HepG2 (cell line): Measurements from ENCODE around the gene FITM1. TPM values are rescaled to one million over a fixed set of nuclear protein-coding genes. Genes with fewer than 3 reads are reported as not detected.

Source experiments
- ATAC-seq: fragments of 200-7000 bp; cut with Tn5 transposase; 3 replicates; pipeline ENCODE4 v1.9.1; 2020; ENCODE audit warnings: mild to moderate bottlenecking, moderate library complexity
- BruUV-seq: library from RNA; stranded (reverse); fragments of 400-500 nt; replicated peaks from 2 replicates; lab custom pipeline; 2021; lab: Mats Ljungman, UMichigan
- CTCF ChIA-PET: fragments of 300-600 bp; formaldehyde crosslinking; extraction: SDS; loops from one replicate; lab custom pipeline; 2021; ENCODE audit warnings: low total read pairs, inconsistent platforms, low intra/inter-chr PET ratio; lab: Yijun Ruan, JAX
- POLR2A ChIA-PET: fragments of 350-600 bp; sonication (Branson Sonifier 250); formaldehyde crosslinking; loops from one replicate; lab custom pipeline; 2020; ENCODE audit warnings: antibody characterized with exemption, inconsistent platforms; lab: Yijun Ruan, JAX
- DNase-seq: peaks from one replicate; pipeline ENCODE4 v3.0.0-alpha.2; 2015; ENCODE audit warnings: low spot score
- FAIRE-seq: peaks from 3 replicates; lab custom pipeline; 2011; peaks lifted over from hg19 to GRCh38; lab: Jason Lieb, UNC
- H2AFZ ChIP-seq: one replicate; pipeline ENCODE4 v1.6.1; 2011; ENCODE audit warnings: low read length, inconsistent platforms
- H3K27ac ChIP-seq: fragments of 300-600 bp; 3 replicates; pipeline ENCODE4 v1.8.0; 2011; ENCODE audit warnings: mixed run types, mild to moderate bottlenecking, mixed read lengths, low read length, inconsistent platforms; ENCODE audit not compliant: insufficient read depth; ENCODE audit errors: extremely low read length
- H3K27me3 ChIP-seq, 2 experiments: fragments of 200-600 bp in 1 of 2; 2 replicates in 1 of 2; 3 replicates in 1 of 2; pipeline versions ENCODE4 v1.6.0 to v1.8.0; 2011; ENCODE audit warnings: low read length in 2 of 2, mild to moderate bottlenecking in 2 of 2, moderate library complexity in 2 of 2, inconsistent platforms in 1 of 2; ENCODE audit not compliant: insufficient read depth in 2 of 2, control insufficient read depth in 1 of 2
- H3K36me3 ChIP-seq, 2 experiments: fragments of 200-600 bp in 1 of 2; replicated peaks in 1 of 2; 2 replicates in 1 of 2; 3 replicates in 1 of 2; pipeline versions ENCODE4 v1.5.1 to v1.8.0; 2011; ENCODE audit warnings: low read length in 2 of 2, inconsistent platforms in 1 of 2; ENCODE audit not compliant: insufficient read depth in 2 of 2, control insufficient read depth in 1 of 2
- H3K4me1 ChIP-seq: 2 replicates; pipeline ENCODE4 v1.5.1; 2012; ENCODE audit warnings: low read length, inconsistent platforms; ENCODE audit not compliant: insufficient read depth
- H3K4me2 ChIP-seq: 2 replicates; pipeline ENCODE4 v1.6.0; 2011; ENCODE audit warnings: low read depth, low read length, inconsistent platforms
- H3K4me3 ChIP-seq, 3 experiments: fragments of 200-600 bp in 1 of 3; sonication (generic), shearing (Covaris generic) in 1 of 3; replicated peaks in 1 of 3; 2 replicates each; pipeline ENCODE4 v1.5.1; 2011 to 2016; ENCODE audit warnings: low read length in 3 of 3, inconsistent platforms in 2 of 3, low read depth in 2 of 3, mild to moderate bottlenecking in 2 of 3, control low read depth in 1 of 3, mixed read lengths in 1 of 3; ENCODE audit not compliant: insufficient read depth in 1 of 3
- H3K79me2 ChIP-seq: one replicate; pipeline ENCODE4 v1.6.1; 2011; ENCODE audit warnings: low read length, inconsistent platforms; ENCODE audit not compliant: insufficient read depth
- H3K9ac ChIP-seq: 2 replicates; pipeline ENCODE4 v1.6.0; 2011; ENCODE audit warnings: mild to moderate bottlenecking, low read depth, low read length, inconsistent platforms; ENCODE audit not compliant: insufficient read depth
- H3K9me3 ChIP-seq: 2 replicates; pipeline ENCODE4 v1.5.1; 2012; ENCODE audit warnings: mild to moderate bottlenecking, low read length
- H4K20me1 ChIP-seq: 2 replicates; pipeline ENCODE4 v1.6.0; 2011; ENCODE audit warnings: inconsistent platforms, mild to moderate bottlenecking, low read length, moderate library complexity; ENCODE audit not compliant: insufficient read depth
- CHD4 ChIP-seq: fragments of 200-600 bp; sonication (generic); IDR thresholded peaks from 2 replicates; pipeline ENCODE4 v1.7.0; 2017; ENCODE audit warnings: mild to moderate bottlenecking, low read length, borderline replicate concordance
- EP300 ChIP-seq, 3 experiments: sonication (generic) in 1 of 3; formaldehyde crosslinking in 1 of 3; IDR thresholded peaks; 2 replicates each; pipeline versions ENCODE4 v1.5.1 to v1.6.1; 2011 to 2020; ENCODE audit warnings: low read depth in 2 of 3, low read length in 2 of 3, borderline replicate concordance in 1 of 3, improper control_type of control experiment in 1 of 3, mild to moderate bottlenecking in 1 of 3, missing genetic modification reagents in 1 of 3, moderate library complexity in 1 of 3
- HMGXB4 ChIP-seq, 2 experiments: sonication (generic) in 1 of 2; formaldehyde crosslinking in 1 of 2; IDR thresholded peaks; 2 replicates each; pipeline versions ENCODE4 v1.4.0 to v1.6.1; 2018 to 2020; ENCODE audit warnings: missing genetic modification reagents in 2 of 2, borderline replicate concordance in 1 of 2, low read depth in 1 of 2, mild to moderate bottlenecking in 1 of 2, missing biosample characterization in 1 of 2
- HOXA5 ChIP-seq: sonication (generic); formaldehyde crosslinking; IDR thresholded peaks from 2 replicates; pipeline ENCODE4 v1.4.0; 2020; ENCODE audit warnings: missing genetic modification reagents
- MED8 ChIP-seq: sonication (generic); formaldehyde crosslinking; IDR thresholded peaks from 2 replicates; pipeline ENCODE4 v1.8.1; 2023; ENCODE audit warnings: mild to moderate bottlenecking, missing genetic modification reagents; ENCODE audit not compliant: insufficient replicate concordance
- MZF1 ChIP-seq: sonication (generic); formaldehyde crosslinking; IDR thresholded peaks from 2 replicates; pipeline ENCODE4 v1.8.1; 2023; ENCODE audit warnings: mild to moderate bottlenecking, missing genetic modification reagents, borderline replicate concordance
- SAP130 ChIP-seq: IDR thresholded peaks from 2 replicates; pipeline ENCODE4 v1.6.1; 2016; ENCODE audit warnings: low read depth
- SNAPC2 ChIP-seq: sonication (generic); formaldehyde crosslinking; IDR thresholded peaks from 2 replicates; pipeline ENCODE4 v1.8.1; 2022; ENCODE audit warnings: mild to moderate bottlenecking, missing genetic modification reagents
- ZBTB20 ChIP-seq: sonication (generic); formaldehyde crosslinking; IDR thresholded peaks from 2 replicates; pipeline ENCODE4 v1.8.1; 2023; ENCODE audit warnings: missing genetic modification reagents, low read depth, mild to moderate bottlenecking, borderline replicate concordance
- ZFP36L2 ChIP-seq: sonication (generic); formaldehyde crosslinking; IDR thresholded peaks from 2 replicates; pipeline ENCODE4 v1.4.0; 2020; ENCODE audit warnings: missing genetic modification reagents
- ZNF543 ChIP-seq: sonication (generic); formaldehyde crosslinking; IDR thresholded peaks from 2 replicates; pipeline ENCODE4 v1.4.0; 2020; ENCODE audit warnings: mild to moderate bottlenecking, missing genetic modification reagents
- ZNF598 ChIP-seq: sonication (generic); formaldehyde crosslinking; IDR thresholded peaks from 2 replicates; pipeline ENCODE4 v1.5.1; 2020; ENCODE audit warnings: mild to moderate bottlenecking, missing genetic modification reagents, borderline replicate concordance
- ZNF629 ChIP-seq: sonication (generic); formaldehyde crosslinking; conservative IDR thresholded peaks from 2 replicates; pipeline ENCODE4 v1.5.0; 2020; ENCODE audit warnings: missing genetic modification reagents
- ZNF720 ChIP-seq: sonication (generic); formaldehyde crosslinking; IDR thresholded peaks from 2 replicates; pipeline ENCODE4 v1.4.0; 2020; ENCODE audit warnings: missing genetic modification reagents
- WGBS: methylation state at CpG from one replicate; pipeline ENCODE4 v1.1.6; 2017; ENCODE audit warnings: low lambda C conversion rate; 5-methylcytosine and 5-hydroxymethylcytosine counted together
- in situ Hi-C: cut with HindIII; loops from 2 replicates; pipeline ENCODE4 v1.10.0; 2017; ENCODE audit warnings: low pct_unique_long_range_greater_than_20kb; ENCODE audit not compliant: extremely low pct_ligation_motif_present
- intact Hi-C: fragments of 100-400 bp; cut with micrococcal nuclease; formaldehyde crosslinking; loops from one replicate; pipeline ENCODE4 v1.10.0; 2022; ENCODE audit not compliant: unreplicated experiment
- polyA plus RNA-seq, 8 experiments: library from polyadenylated mRNA; depleted of rRNA in 3 of 8; stranded (reverse) in 7 of 8; unstranded in 1 of 8; fragments of >200 nt; fragmentation: Illumina TruSeq in 4 of 8; extraction: Trizol in 4 of 8; gene quantifications; 2 replicates each; pipeline versions ENCODE4 v1.2.1 to v1.2.3, GENCODE V29; 2011 to 2016; ENCODE audit warnings: low read depth in 4 of 8, missing spikeins in 1 of 8, mixed read lengths in 1 of 8; ENCODE audit not compliant: insufficient read depth in 1 of 8
- total RNA-seq, 5 experiments: library from RNA; depleted of rRNA; stranded (reverse); fragments of >200 nt; fragmentation: Illumina TruSeq; extraction: Trizol; gene quantifications; 2 replicates each; pipeline ENCODE4 v1.2.3, GENCODE V29; 2016; ENCODE audit warnings: low read depth in 1 of 5

Gene FITM1
- total and polyA plus RNA-seq, 2 of the 13 experiments (the other 11 are each of a cell fraction or from before 2014, with no cell fraction given) = 2.7 to 5.8 TPM

GRCh38 chr14:24133735-24134134, 3.3 kb downstream of the FITM1 start:
- Histone ChIP-seq H3K36me3 (peaks cover 9 to 16% of the 10 kb centered on the region in 2 experiments), H4K20me1 (peaks cover 4% of the 10 kb centered on the region; the same call in 1 of the 2 replicates), H3K79me2 (peaks cover 20% of the 10 kb centered on the region), H3K27me3 (no peaks in the 10 kb centered on the region; a peak in 1 of 5 replicates), H2AFZ (no peak overlapping the region), H3K27ac (no peak overlapping the region), H3K9ac (no peak overlapping the region), H3K4me3 (no peak overlapping the region), H3K9me3 (no peaks in the 10 kb centered on the region), H3K4me1 (peaks cover 70% of the 10 kb centered on the region), H3K4me2 (no peak overlapping the region)
- BruUV-seq = no TSS peak
- TF ChIP-seq CHD4 (peak; percentile 45; the same call in 1 of the 2 replicates), ZNF629 (CRISPR knock-in tag) (peak; percentile 90), MED8 (CRISPR knock-in tag) (no peak)
- ChIA-PET CTCF (no interaction called here), POLR2A (interaction anchor here (2.0 to 22.7 kb wide), 4 partner anchors 7 to 39 kb away, joined by 9 to 977 read pairs (median 248); partner anchors contain the start of genes DCAF11, EMC9, NRL and PCK2)
- WGBS = over 99% methylated on average over 1 of the region's 1 CpG
- no peak for FAIRE-seq
- DNase-seq = no peak
- in situ Hi-C loops (loop anchor here (25.0 kb wide), 1 partner anchor 821 kb away; the partner anchor contains the start of genes BCL2L2, PABPN1 and PPP1R3E), intact Hi-C loops (no loop called here)
- no peak for ATAC-seq

- peaks cover 69% of the 10 kb centered on the region for H3K4me1 ChIP-seq
- peak overlapping the region; percentile 94 for H3K9ac ChIP-seq
- peaks cover 17 to 25% of the 10 kb centered on the region in 2 experiments for H3K36me3 ChIP-seq
- peak overlapping the region; percentile 100 for H3K4me2 ChIP-seq
- H2AFZ ChIP-seq = peak overlapping the region; percentile 62
- in situ Hi-C loops = loop anchor here (25.0 kb wide), 1 partner anchor 823 kb away; the partner anchor contains the start of genes BCL2L2, PABPN1 and PPP1R3E
- peaks cover 37% of the 10 kb centered on the region for H3K79me2 ChIP-seq
- under 1% methylated on average over 9 of the region's 9 CpGs for WGBS
- DNase-seq (no peak), FAIRE-seq (no peak), ATAC-seq (no peak)
- H4K20me1 ChIP-seq = peaks cover 11% of the 10 kb centered on the region
- H3K4me3 ChIP-seq = peak overlapping the region; percentile 91 to 98 (median 93)
- ChIA-PET CTCF (interaction anchor here (1.0 to 2.1 kb wide), 2 partner anchors 21 to 25 kb away, joined by 3 to 6 read pairs; partner anchors contain the start of genes DCAF11, IRF9 and NRL), POLR2A (interaction anchor here (0.8 to 22.7 kb wide), 37 partner anchors 9 to 1158 kb away, joined by 3 to 977 read pairs (median 5); partner anchors contain the start of genes ACIN1, C14orf119, CARMIL3 and CHMP4A)
- intact Hi-C loops = no loop called here
- H3K27ac ChIP-seq = peak overlapping the region; percentile 66
- no peaks in the 10 kb centered on the region; a peak in 1 of 5 replicates for H3K27me3 ChIP-seq
- no peaks in the 10 kb centered on the region for H3K9me3 ChIP-seq
- BruUV-seq = no TSS peak
- TF ChIP-seq ZNF720 (CRISPR knock-in tag) = 0 out of 2 replicates have a peak, but pooled peaks have one; percentile 13
- peak; percentile 87; the same call in 1 of the 2 replicates for TF ChIP-seq MZF1 (CRISPR knock-in tag)
- TF ChIP-seq HMGXB4 (CRISPR knock-in tag; IDR thresholded peaks at IDR 0.05; ENCODE audit: borderline replicate concordance in 1 of 2, low read depth in 1 of 2) = no peak
- TF ChIP-seq ZBTB20 (CRISPR knock-in tag) = peak; percentile 51; the same call in 1 of the 2 replicates
- TF ChIP-seq SAP130 (CRISPR knock-in tag) = no peak
- TF ChIP-seq SNAPC2 (CRISPR knock-in tag) = peak; percentile 3; the same call in 1 of the 2 replicates
- peak; percentile 19; the same call in 1 of the 2 replicates for TF ChIP-seq HOXA5 (CRISPR knock-in tag)
- TF ChIP-seq ZNF543 = no peak
- no peak for TF ChIP-seq EP300 (IDR thresholded peaks at IDR 0.05; ENCODE audit: low read depth in 2 of 2, low read length in 2 of 2)
- peak; percentile 52; the same call in 1 of the 2 replicates for TF ChIP-seq EP300 (CRISPR knock-in tag; IDR thresholded peaks at IDR 0.05; ENCODE audit: borderline replicate concordance)
- TF ChIP-seq ZFP36L2 (CRISPR knock-in tag) = 0 out of 2 replicates have a peak, but pooled peaks have one; percentile 84
- TF ChIP-seq ZNF598 (CRISPR knock-in tag) = peak; percentile 85; the same call in 1 of the 2 replicates
Measured at GRCh38 chr14:24135584-24135833, 5.0 kb downstream of the FITM1 start.
